ENCODE results near the gene ZBTB7B. TPM values are rescaled to one million over a fixed set of nuclear protein-coding genes. Genes with fewer than 3 reads are reported as not detected.
"Not testable (repeated sequence)": the region's sequence is repeated elsewhere in the genome, so short reads cannot be mapped to it uniquely, and the experiment has no call there.

The ZBTB7B gene
- total RNA-seq, 3 donors from 2014 or later, result 45.6 to 82.5 (median 53.4) TPM

GRCh38 chr1:154994269-154994587 lies 8.4 kb upstream of the ZBTB7B start:
- H3K27ac ChIP-seq, result no peak overlapping the region
- no peaks in the 10 kb centered on the region for H3K27me3 ChIP-seq
- no peak overlapping the region for H3K4me3 ChIP-seq
- TF ChIP-seq POLR2A (IDR thresholded peaks at IDR 0.05) (no peak), CTCF (IDR thresholded peaks at IDR 0.05) (no peak), POLR2AphosphoS5 (IDR thresholded peaks at IDR 0.05) (no peak)
- no peaks in the 10 kb centered on the region for H3K9me3 ChIP-seq
- peaks cover 0 to 6% of the 10 kb centered on the region in 2 donors for H3K4me1 ChIP-seq
- no peak for DNase-seq (ENCODE audit: low spot score in 2 of 2)
- intact Hi-C loops (cut with DNase I; ENCODE audit: low total_unique reads), result no loop called here
- H3K36me3 ChIP-seq, result no peaks in the 10 kb centered on the region

- Histone ChIP-seq H3K4me3 (no peak overlapping the region), H3K27me3 (no peaks in the 10 kb centered on the region), H3K9me3 (no peaks in the 10 kb centered on the region), H3K4me1 (peaks cover 3 to 9% of the 10 kb centered on the region in 2 donors), H3K36me3 (no peaks in the 10 kb centered on the region), H3K27ac (no peak overlapping the region)
- intact Hi-C loops (cut with DNase I; ENCODE audit: low total_unique reads), result no loop called here
- TF ChIP-seq POLR2AphosphoS5 (IDR thresholded peaks at IDR 0.05), result no peak
- no peak for TF ChIP-seq CTCF (IDR thresholded peaks at IDR 0.05)
- no peak for TF ChIP-seq POLR2A (IDR thresholded peaks at IDR 0.05)
- DNase-seq (ENCODE audit: low spot score in 2 of 2), result no peak
Observed at GRCh38 chr1:154994591-154994990, 8.0 kb upstream of the ZBTB7B start.

GRCh38 chr1:154995301-154995983 lies 7.2 kb upstream of the ZBTB7B start:
- H3K4me3 ChIP-seq; DNase-seq (ENCODE audit: low spot score in 2 of 2); intact Hi-C loops (cut with DNase I; ENCODE audit: low total_unique reads); H3K27ac ChIP-seq; H3K9me3 ChIP-seq; H3K36me3 ChIP-seq; H3K27me3 ChIP-seq: not testable (repeated sequence)
- peaks cover 9 to 10% of the 10 kb centered on the region in 2 donors for H3K4me1 ChIP-seq

GRCh38 chr1:154996966-154997701 lies 5.5 kb upstream of the ZBTB7B start:
- Histone ChIP-seq H3K4me1 (peaks cover 9 to 10% of the 10 kb centered on the region in 2 donors), H3K27me3 (no peaks in the 10 kb centered on the region), H3K4me3 (no peak overlapping the region), H3K9me3 (no peaks in the 10 kb centered on the region), H3K36me3 (no peaks in the 10 kb centered on the region), H3K27ac (no peak overlapping the region)
- TF ChIP-seq CTCF (IDR thresholded peaks at IDR 0.05), result no peak
- intact Hi-C loops (cut with DNase I; ENCODE audit: low total_unique reads), result no loop called here
- no peak for DNase-seq (ENCODE audit: low spot score in 2 of 2)

GRCh38 chr1:154998201-154998780 lies 4.3 kb upstream of the ZBTB7B start:
- DNase-seq (ENCODE audit: low spot score in 2 of 2), result no peak
- no peak for TF ChIP-seq POLR2A (IDR thresholded peaks at IDR 0.05)
- TF ChIP-seq CTCF (IDR thresholded peaks at IDR 0.05), result no peak
- TF ChIP-seq POLR2AphosphoS5 (IDR thresholded peaks at IDR 0.05), result no peak
- H3K27ac ChIP-seq, result no peak overlapping the region

More at GRCh38 chr1:154998201-154998780, 4.3 kb upstream of the ZBTB7B start:
- Histone ChIP-seq H3K4me1 (peaks cover 9 to 10% of the 10 kb centered on the region in 2 donors), H3K9me3 (no peaks in the 10 kb centered on the region), H3K27me3 (no peaks in the 10 kb centered on the region), H3K4me3 (no peak overlapping the region), H3K36me3 (no peaks in the 10 kb centered on the region)
- intact Hi-C loops (cut with DNase I; ENCODE audit: low total_unique reads), result no loop called here
